Uterus (tissue), 2 donors: ENCODE measurements around the gene PRSS8.

Experiments used
- POLR2A ChIP-seq, 2 donors: fragments of 450-650 bp; IDR thresholded peaks; one replicate each; pipeline ENCODE4 v1.6.1; 2016; ENCODE audit warnings: antibody characterized with exemption in 2 of 2, mild to moderate bottlenecking in 1 of 2, moderate library complexity in 1 of 2
- TF ChIP-seq, protein P1 (sequence below), 4 experiments: fragments of 200-600 bp in 2 of 4; fragments of 450-650 bp in 2 of 4; sonication (generic) in 2 of 4; IDR thresholded peaks; one replicate each; pipeline ENCODE4 v1.5.1; 2016 to 2019; ENCODE audit warnings: antibody characterized with exemption in 4 of 4, mild to moderate bottlenecking in 2 of 4, moderate library complexity in 1 of 4

DNA sequence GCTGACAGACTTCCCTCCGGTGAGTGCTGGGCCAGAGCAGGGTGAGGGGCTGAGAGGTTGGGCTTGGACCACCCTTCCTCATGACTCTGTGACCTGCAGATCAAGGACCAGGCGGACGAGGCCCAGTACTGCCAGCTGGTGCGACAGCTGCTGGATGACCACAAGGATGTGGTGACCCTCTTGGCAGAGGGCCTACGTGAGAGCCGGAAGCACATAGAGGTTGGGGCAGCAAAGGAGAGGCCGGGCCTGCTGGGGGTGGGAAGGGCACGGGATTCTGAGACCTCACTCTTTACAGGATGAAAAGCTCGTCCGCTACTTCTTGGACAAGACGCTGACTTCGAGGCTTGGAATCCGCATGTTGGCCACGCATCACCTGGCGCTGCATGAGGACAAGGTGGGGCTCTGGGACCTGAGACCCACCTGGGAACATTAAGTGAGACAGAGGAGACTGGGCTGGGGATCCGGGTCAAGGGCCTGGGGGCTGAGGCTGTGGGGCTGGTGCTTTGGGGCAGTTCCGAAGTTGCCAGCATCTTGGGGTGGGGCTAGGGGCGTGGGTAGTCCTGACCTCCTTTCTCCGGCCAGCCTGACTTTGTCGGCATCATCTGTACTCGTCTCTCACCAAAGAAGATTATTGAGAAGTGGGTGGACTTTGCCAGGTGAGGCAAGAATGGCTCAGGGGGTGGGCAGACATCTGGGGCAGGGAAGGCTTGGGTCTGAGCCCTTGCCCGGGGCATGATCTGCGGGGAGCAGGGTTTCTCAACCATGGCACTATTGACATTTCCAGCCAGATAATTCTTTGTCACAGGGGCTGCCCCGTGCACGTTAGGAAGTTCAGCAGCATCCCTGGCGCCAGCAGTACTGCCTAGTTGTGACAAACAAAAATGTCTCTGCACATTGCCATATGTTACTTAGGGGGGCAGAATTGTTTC, 25.2 kb downstream of the PRSS8 start:
- TF ChIP-seq, protein P1, sequence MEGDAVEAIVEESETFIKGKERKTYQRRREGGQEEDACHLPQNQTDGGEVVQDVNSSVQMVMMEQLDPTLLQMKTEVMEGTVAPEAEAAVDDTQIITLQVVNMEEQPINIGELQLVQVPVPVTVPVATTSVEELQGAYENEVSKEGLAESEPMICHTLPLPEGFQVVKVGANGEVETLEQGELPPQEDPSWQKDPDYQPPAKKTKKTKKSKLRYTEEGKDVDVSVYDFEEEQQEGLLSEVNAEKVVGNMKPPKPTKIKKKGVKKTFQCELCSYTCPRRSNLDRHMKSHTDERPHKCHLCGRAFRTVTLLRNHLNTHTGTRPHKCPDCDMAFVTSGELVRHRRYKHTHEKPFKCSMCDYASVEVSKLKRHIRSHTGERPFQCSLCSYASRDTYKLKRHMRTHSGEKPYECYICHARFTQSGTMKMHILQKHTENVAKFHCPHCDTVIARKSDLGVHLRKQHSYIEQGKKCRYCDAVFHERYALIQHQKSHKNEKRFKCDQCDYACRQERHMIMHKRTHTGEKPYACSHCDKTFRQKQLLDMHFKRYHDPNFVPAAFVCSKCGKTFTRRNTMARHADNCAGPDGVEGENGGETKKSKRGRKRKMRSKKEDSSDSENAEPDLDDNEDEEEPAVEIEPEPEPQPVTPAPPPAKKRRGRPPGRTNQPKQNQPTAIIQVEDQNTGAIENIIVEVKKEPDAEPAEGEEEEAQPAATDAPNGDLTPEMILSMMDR (IDR thresholded peaks at IDR 0.05) = no peak
- no peak for TF ChIP-seq POLR2A (IDR thresholded peaks at IDR 0.05)
